Cardiac muscle cell (in vitro differentiated cells and primary cell): ENCODE data around the gene FABP2. TPM values are rescaled to one million over a fixed set of nuclear protein-coding genes. Genes with fewer than 3 reads are reported as not detected.

Experiments used
- DNase-seq, 2 donors: peaks; one replicate each; pipeline versions ENCODE4 v3.0.0 to v3.0.0-alpha.2; 2010 to 2017; ENCODE audit warnings: low read depth in 1 of 2, low spot score in 1 of 2
- H3K27ac ChIP-seq: fragments of 200-600 bp; sonication (generic); 2 replicates; pipeline ENCODE4 v1.5.1; 2016
- H3K27me3 ChIP-seq: fragments of 200-600 bp; sonication (generic); 2 replicates; pipeline ENCODE4 v1.6.0; 2016; ENCODE audit warnings: control low read depth
- H3K36me3 ChIP-seq: fragments of 200-600 bp; sonication (generic); 2 replicates; pipeline ENCODE4 v1.5.1; 2016; ENCODE audit warnings: control low read depth
- H3K4me1 ChIP-seq: fragments of 200-600 bp; sonication (generic); 2 replicates; pipeline ENCODE4 v1.8.1; 2017; ENCODE audit warnings: low read depth, mild to moderate bottlenecking, mixed run types
- H3K4me3 ChIP-seq: fragments of 200-600 bp; sonication (generic); 2 replicates; pipeline ENCODE4 v1.5.1; 2016; ENCODE audit warnings: mild to moderate bottlenecking
- H3K9me3 ChIP-seq: fragments of 200-600 bp; sonication (generic); 2 replicates; pipeline ENCODE4 v1.5.1; 2017; ENCODE audit warnings: low read depth, mild to moderate bottlenecking, control low read depth
- polyA plus RNA-seq: library from polyadenylated mRNA; unstranded; fragments of >200 nt; fragmentation: Nextera tagmentation; extraction: Ambion mirVana; gene quantifications from 2 replicates; pipeline ENCODE4 v1.2.1, GENCODE V29; 2016
- total RNA-seq: library from RNA; depleted of rRNA; stranded (reverse); fragments of >200 nt; gene quantifications from 2 replicates; pipeline ENCODE4 v1.2.3, GENCODE V29; 2016
- TF ChIP-seq, protein P1 (sequence below): IDR thresholded peaks from 2 replicates; pipeline ENCODE4 v1.5.1; 2012; ENCODE audit warnings: low read depth, mild to moderate bottlenecking, low read length

FABP2 gene
- total and polyA plus RNA-seq, 2 experiments from 2014 or later = 6.0 to 12.4 TPM

DNA sequence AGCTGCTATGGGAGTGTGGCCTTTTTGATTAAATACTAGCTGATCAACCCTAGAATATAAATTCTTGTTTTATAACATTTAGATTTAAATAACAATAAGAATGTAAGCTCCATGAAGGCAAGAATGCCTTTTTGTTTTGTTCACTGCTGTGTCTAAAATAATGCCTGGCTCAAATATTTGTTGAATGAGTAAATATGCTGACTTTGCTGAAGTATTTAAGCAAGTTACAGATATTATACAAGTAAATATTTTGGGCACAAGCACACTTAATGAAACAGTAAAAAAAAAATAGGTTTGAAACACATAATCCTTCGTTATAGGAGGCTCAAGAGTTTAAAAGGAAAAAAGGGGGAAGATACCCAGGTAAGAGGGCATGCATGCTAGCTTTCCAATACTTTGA lies 24.1 kb downstream of the FABP2 start:
- H3K9me3 ChIP-seq = no peaks in the 10 kb centered on the region
- DNase-seq = no peak
- peak overlapping the region; percentile 92 for H3K27ac ChIP-seq
- H3K36me3 ChIP-seq = peaks cover 18% of the 10 kb centered on the region
- H3K27me3 ChIP-seq = no peaks in the 10 kb centered on the region
- TF ChIP-seq, protein P1, sequence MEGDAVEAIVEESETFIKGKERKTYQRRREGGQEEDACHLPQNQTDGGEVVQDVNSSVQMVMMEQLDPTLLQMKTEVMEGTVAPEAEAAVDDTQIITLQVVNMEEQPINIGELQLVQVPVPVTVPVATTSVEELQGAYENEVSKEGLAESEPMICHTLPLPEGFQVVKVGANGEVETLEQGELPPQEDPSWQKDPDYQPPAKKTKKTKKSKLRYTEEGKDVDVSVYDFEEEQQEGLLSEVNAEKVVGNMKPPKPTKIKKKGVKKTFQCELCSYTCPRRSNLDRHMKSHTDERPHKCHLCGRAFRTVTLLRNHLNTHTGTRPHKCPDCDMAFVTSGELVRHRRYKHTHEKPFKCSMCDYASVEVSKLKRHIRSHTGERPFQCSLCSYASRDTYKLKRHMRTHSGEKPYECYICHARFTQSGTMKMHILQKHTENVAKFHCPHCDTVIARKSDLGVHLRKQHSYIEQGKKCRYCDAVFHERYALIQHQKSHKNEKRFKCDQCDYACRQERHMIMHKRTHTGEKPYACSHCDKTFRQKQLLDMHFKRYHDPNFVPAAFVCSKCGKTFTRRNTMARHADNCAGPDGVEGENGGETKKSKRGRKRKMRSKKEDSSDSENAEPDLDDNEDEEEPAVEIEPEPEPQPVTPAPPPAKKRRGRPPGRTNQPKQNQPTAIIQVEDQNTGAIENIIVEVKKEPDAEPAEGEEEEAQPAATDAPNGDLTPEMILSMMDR = no peak
- peak overlapping the region; percentile 76 for H3K4me3 ChIP-seq
- peaks cover 6% of the 10 kb centered on the region for H3K4me1 ChIP-seq

DNA sequence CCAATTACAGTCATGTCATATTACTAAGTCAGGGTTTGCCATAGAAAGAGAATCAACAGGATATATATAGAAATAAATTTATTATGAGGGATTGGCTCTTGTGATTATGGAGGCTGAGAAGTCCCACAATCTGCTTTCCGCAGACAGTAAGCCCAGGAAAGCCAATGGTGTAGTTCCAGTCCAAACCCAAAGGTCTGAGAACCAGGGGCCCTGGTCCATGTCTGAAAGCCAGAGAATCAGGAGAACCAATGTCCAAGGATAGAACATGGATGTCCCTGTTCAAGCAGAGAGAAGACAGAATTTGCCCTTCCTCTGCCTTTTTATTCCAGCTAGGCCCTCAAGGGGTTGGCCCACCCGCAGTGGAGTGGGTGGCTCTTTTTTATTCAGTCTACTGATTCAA lies 25.6 kb downstream of the FABP2 start:
- no peak for DNase-seq
- H3K4me1 ChIP-seq = peaks cover 6% of the 10 kb centered on the region
- H3K9me3 ChIP-seq = no peaks in the 10 kb centered on the region
- H3K27me3 ChIP-seq = no peaks in the 10 kb centered on the region
- TF ChIP-seq, protein P1 = no peak
- peak overlapping the region; percentile 5 for H3K27ac ChIP-seq
- no peak overlapping the region for H3K4me3 ChIP-seq
- peaks cover 26% of the 10 kb centered on the region for H3K36me3 ChIP-seq

DNA sequence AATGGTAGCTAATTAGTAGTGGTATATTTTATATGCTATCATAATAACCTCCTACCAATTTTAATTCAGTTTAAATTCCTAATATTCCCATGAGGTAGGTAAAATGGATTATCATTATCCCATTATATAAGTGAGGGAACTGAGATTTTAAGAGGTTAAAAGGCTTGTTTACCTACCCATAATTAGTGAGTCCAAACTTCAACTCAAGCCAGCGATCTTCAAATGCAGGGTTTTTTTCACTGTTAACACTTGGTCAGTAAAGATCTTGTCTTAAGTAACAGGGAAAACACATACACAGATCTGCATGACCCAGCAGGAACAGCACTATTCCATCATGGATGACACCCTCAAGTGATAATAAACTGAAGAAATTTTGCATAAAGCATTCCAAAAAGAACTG lies 31.3 kb downstream of the FABP2 start:
- no peaks in the 10 kb centered on the region for H3K9me3 ChIP-seq
- DNase-seq = no peak
- no peak overlapping the region for H3K27ac ChIP-seq
- TF ChIP-seq, protein P1 = no peak
- H3K36me3 ChIP-seq = peaks cover 24% of the 10 kb centered on the region
- H3K27me3 ChIP-seq = no peaks in the 10 kb centered on the region
- no peak overlapping the region for H3K4me3 ChIP-seq
- H3K4me1 ChIP-seq = peaks cover 26% of the 10 kb centered on the region

DNA sequence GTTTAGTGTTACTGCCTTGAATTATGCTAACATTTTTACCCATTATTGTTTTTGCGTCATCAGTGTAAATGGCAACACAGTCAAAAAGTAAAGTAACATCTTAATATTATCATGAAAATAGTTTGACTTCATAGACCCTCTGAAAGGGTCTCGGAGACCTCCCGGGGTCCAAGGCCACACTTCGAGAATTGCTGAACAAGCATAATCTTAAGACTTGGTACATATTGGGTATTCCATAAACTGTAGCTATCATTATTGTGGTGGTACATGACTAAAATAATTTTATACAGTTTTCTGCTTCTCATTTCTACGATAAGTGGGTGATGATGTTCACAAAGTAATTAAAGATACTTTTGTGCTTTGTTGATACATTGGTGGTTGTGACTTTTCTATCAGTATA lies 32.6 kb downstream of the FABP2 start:
- no peak for DNase-seq
- TF ChIP-seq, protein P1 = no peak
- Histone ChIP-seq H3K27me3 (no peaks in the 10 kb centered on the region), H3K27ac (no peak overlapping the region), H3K9me3 (no peaks in the 10 kb centered on the region), H3K4me3 (no peak overlapping the region), H3K4me1 (peaks cover 32% of the 10 kb centered on the region), H3K36me3 (peaks cover 19% of the 10 kb centered on the region)

DNA sequence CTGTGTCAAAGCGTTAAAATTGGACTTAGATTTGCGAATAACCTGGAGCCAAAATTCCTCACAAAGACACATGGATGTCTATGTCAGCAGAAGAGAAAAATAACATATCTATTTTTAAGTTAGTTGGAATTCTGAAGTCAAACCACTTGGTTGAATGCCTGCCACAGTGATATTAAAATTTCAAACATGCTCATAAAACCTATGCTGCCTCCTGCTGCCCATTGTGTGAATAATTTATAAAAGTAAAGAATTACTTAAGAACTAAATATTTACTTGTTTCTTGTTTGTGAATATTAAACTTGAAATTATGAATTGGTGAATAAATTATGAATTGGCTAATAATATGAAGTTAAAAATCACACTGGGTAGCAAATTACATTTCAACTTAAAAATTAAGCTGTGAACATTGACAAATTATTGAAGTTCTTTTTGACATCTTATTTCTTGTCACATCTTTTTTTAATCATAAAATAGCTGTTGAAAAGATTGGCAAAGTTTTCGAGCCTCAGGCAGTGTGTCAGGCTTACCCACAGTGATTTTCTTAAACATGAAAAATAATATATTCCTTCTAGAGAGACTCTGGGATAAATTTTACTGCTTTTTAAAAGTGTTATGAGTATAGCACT lies 35.4 kb downstream of the FABP2 start:
- Histone ChIP-seq H3K36me3 (peaks cover 5% of the 10 kb centered on the region), H3K4me3 (no peak overlapping the region), H3K27ac (no peak overlapping the region), H3K9me3 (no peaks in the 10 kb centered on the region), H3K27me3 (no peaks in the 10 kb centered on the region), H3K4me1 (peaks cover 32% of the 10 kb centered on the region)
- TF ChIP-seq, protein P1 = peak; percentile 53
- peak; percentile 47 to 83 for DNase-seq
